ENCODE results near the gene TMEM156.

DNA sequence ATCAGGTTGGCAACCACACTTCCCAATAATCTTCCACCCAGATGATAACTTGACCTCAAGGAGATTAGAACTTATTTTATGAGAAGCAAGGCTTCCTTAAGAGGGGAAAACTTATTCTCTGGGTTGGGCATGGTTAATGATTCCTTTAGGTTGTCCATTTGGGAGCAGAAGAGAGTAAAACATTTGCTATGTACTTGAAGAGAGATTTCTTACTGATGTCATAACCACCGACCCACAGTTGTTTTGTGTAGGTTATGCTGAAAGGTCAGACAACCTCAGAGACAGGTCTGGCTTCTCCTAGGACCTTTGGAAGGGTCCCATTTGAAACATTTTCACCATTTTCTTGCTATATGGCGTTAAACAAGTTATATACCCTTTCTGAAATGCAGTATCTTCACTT lies 108.5 kb downstream of the TMEM156 start:
- TF ChIP-seq RAD21 (IDR thresholded peaks at IDR 0.05; ENCODE audit: low read depth) (no peak), TEAD4 (IDR thresholded peaks at IDR 0.05) (no peak), TCF12 (IDR thresholded peaks at IDR 0.05; ENCODE audit: low read depth) (no peak), FOXM1 (IDR thresholded peaks at IDR 0.05; ENCODE audit: borderline replicate concordance, low read depth) (no peak), EP300 (IDR thresholded peaks at IDR 0.05; ENCODE audit: borderline replicate concordance) (no peak), TAF1 (IDR thresholded peaks at IDR 0.05; ENCODE audit: low read depth) (no peak), CEBPB (IDR thresholded peaks at IDR 0.05) (no peak)
- TF ChIP-seq, protein P1, sequence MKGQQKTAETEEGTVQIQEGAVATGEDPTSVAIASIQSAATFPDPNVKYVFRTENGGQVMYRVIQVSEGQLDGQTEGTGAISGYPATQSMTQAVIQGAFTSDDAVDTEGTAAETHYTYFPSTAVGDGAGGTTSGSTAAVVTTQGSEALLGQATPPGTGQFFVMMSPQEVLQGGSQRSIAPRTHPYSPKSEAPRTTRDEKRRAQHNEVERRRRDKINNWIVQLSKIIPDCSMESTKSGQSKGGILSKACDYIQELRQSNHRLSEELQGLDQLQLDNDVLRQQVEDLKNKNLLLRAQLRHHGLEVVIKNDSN (IDR thresholded peaks at IDR 0.05) = no peak
- TF ChIP-seq, protein P2, sequence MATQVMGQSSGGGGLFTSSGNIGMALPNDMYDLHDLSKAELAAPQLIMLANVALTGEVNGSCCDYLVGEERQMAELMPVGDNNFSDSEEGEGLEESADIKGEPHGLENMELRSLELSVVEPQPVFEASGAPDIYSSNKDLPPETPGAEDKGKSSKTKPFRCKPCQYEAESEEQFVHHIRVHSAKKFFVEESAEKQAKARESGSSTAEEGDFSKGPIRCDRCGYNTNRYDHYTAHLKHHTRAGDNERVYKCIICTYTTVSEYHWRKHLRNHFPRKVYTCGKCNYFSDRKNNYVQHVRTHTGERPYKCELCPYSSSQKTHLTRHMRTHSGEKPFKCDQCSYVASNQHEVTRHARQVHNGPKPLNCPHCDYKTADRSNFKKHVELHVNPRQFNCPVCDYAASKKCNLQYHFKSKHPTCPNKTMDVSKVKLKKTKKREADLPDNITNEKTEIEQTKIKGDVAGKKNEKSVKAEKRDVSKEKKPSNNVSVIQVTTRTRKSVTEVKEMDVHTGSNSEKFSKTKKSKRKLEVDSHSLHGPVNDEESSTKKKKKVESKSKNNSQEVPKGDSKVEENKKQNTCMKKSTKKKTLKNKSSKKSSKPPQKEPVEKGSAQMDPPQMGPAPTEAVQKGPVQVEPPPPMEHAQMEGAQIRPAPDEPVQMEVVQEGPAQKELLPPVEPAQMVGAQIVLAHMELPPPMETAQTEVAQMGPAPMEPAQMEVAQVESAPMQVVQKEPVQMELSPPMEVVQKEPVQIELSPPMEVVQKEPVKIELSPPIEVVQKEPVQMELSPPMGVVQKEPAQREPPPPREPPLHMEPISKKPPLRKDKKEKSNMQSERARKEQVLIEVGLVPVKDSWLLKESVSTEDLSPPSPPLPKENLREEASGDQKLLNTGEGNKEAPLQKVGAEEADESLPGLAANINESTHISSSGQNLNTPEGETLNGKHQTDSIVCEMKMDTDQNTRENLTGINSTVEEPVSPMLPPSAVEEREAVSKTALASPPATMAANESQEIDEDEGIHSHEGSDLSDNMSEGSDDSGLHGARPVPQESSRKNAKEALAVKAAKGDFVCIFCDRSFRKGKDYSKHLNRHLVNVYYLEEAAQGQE (IDR thresholded peaks at IDR 0.05; ENCODE audit: low read depth) = no peak
